Measurements from ENCODE around the gene ASB2. TPM values are rescaled to one million over a fixed set of nuclear protein-coding genes. Genes with fewer than 3 reads are reported as not detected.

Gene ASB2
- total RNA-seq, 4 donors from 2014 or later, result 0.79 to 2.5 (median 0.95) TPM

DNA sequence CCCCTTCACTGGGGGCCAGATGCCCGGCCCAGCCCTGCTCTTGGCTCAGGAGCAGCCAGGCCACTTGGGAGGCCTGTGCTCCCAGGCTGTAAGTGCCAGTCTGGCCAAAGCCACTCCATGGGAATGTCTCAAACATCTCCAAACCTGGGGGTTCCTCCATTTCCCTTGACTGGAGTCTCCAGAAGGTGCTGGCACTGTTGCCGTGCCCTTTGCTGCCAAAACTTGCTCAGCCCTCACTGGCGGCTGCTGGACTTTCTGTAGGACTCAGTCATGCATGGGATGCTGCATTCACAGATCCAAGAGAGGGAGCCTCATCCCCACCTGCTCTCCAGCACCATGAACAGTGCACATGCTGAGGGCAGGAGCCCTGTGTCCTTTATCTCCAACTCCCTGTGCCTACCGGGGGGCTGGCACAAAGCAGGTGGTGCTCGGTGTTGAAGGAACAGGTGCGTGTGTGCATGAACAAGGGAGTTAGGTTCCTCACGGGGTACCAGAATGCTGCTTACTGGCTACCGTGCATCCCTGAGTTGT is 40.1 kb upstream of the ASB2 start:
- DNase-seq (ENCODE audit: low spot score in 2 of 2), result no peak
- TF ChIP-seq, protein P1, sequence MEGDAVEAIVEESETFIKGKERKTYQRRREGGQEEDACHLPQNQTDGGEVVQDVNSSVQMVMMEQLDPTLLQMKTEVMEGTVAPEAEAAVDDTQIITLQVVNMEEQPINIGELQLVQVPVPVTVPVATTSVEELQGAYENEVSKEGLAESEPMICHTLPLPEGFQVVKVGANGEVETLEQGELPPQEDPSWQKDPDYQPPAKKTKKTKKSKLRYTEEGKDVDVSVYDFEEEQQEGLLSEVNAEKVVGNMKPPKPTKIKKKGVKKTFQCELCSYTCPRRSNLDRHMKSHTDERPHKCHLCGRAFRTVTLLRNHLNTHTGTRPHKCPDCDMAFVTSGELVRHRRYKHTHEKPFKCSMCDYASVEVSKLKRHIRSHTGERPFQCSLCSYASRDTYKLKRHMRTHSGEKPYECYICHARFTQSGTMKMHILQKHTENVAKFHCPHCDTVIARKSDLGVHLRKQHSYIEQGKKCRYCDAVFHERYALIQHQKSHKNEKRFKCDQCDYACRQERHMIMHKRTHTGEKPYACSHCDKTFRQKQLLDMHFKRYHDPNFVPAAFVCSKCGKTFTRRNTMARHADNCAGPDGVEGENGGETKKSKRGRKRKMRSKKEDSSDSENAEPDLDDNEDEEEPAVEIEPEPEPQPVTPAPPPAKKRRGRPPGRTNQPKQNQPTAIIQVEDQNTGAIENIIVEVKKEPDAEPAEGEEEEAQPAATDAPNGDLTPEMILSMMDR (IDR thresholded peaks at IDR 0.05), result no peak
- TF ChIP-seq POLR2A (IDR thresholded peaks at IDR 0.05) (no peak), POLR2AphosphoS5 (IDR thresholded peaks at IDR 0.05) (no peak), EP300 (IDR thresholded peaks at IDR 0.05) (no peak)
- Histone ChIP-seq H3K4me1 (no peaks in the 10 kb centered on the region), H3K36me3 (no peaks in the 10 kb centered on the region), H3K4me3 (no peak overlapping the region), H3K27me3 (peaks cover 3% of the 10 kb centered on the region), H3K27ac (no peak overlapping the region), H3K9me3 (no peaks in the 10 kb centered on the region)
- 79% methylated on average over 7 of the region's 8 CpGs for WGBS

- Histone ChIP-seq H3K36me3 (no peaks in the 10 kb centered on the region), H3K4me1 (no peaks in the 10 kb centered on the region), H3K4me3 (no peak overlapping the region), H3K9me3 (no peaks in the 10 kb centered on the region), H3K27me3 (peaks cover 3% of the 10 kb centered on the region), H3K27ac (no peak overlapping the region)
- no peak for DNase-seq (ENCODE audit: low spot score in 2 of 2)
- 78% methylated on average over 2 of the region's 2 CpGs for WGBS
- TF ChIP-seq POLR2A (IDR thresholded peaks at IDR 0.05), result no peak
- no peak for TF ChIP-seq EP300 (IDR thresholded peaks at IDR 0.05)
- no peak for TF ChIP-seq POLR2AphosphoS5 (IDR thresholded peaks at IDR 0.05)
- TF ChIP-seq, protein P1 (IDR thresholded peaks at IDR 0.05), result no peak
These were observed 38.9 kb upstream of the ASB2 start for GRCh38 chr14:94015223-94015622.

DNA sequence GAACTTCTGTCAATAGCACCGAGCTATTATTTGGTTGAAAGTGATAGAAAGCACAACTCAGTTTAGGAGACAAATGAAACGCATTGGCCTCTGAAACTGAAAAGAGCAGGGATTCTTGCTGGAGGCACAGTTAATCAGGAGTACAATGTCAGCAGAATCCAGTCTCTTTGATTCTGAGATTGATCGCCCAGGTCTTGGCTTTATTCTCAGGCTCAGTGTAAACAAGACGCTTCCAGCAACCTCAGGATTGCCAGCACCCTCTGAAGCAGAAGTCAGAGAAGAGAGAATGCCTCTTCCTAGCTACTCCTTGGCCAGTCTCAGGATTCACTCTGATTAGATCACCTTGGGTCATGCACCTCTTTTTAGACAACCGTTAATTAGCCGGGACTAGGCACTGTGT is 38.0 kb upstream of the ASB2 start:
- Histone ChIP-seq H3K27me3 (peaks cover 3% of the 10 kb centered on the region), H3K36me3 (no peaks in the 10 kb centered on the region), H3K4me1 (no peaks in the 10 kb centered on the region), H3K9me3 (no peaks in the 10 kb centered on the region), H3K27ac (no peak overlapping the region), H3K4me3 (no peak overlapping the region)
- no peak for DNase-seq (ENCODE audit: low spot score in 2 of 2)
- TF ChIP-seq POLR2AphosphoS5 (IDR thresholded peaks at IDR 0.05), result no peak
- TF ChIP-seq, protein P1 (IDR thresholded peaks at IDR 0.05), result no peak
- TF ChIP-seq EP300 (IDR thresholded peaks at IDR 0.05), result no peak
- TF ChIP-seq POLR2A (IDR thresholded peaks at IDR 0.05), result no peak
- 69% methylated on average over 6 of the region's 6 CpGs for WGBS

DNA sequence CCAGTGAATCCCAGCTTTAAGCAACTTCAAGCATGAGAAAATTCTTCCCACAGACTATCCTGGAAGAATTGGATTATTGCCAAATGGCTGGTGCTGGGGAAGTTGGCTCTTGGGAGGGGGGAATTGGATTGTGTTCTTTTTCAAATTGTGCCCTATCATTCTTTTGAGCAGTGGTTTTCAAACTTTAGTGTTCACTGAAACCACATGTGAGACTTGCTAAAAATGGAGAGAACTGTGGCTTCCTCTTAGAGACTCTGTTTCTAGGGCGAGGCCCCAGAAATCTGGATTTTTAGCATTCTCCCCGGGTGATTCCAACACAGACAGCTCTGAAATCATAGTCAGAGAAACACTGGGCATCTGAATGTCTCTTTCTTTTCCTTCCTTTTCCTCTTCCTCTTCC is 35.4 kb upstream of the ASB2 start:
- TF ChIP-seq EP300 (IDR thresholded peaks at IDR 0.05), result no peak
- H3K36me3 ChIP-seq, result no peaks in the 10 kb centered on the region
- H3K4me1 ChIP-seq, result no peaks in the 10 kb centered on the region
- H3K27ac ChIP-seq, result no peak overlapping the region
- no peak for DNase-seq (ENCODE audit: low spot score in 2 of 2)
- 33% methylated on average over 2 of the region's 2 CpGs for whole genome bisulfite sequencing
- no peak overlapping the region for H3K4me3 ChIP-seq
- peaks cover 3% of the 10 kb centered on the region for H3K27me3 ChIP-seq
- no peaks in the 10 kb centered on the region for H3K9me3 ChIP-seq

DNA sequence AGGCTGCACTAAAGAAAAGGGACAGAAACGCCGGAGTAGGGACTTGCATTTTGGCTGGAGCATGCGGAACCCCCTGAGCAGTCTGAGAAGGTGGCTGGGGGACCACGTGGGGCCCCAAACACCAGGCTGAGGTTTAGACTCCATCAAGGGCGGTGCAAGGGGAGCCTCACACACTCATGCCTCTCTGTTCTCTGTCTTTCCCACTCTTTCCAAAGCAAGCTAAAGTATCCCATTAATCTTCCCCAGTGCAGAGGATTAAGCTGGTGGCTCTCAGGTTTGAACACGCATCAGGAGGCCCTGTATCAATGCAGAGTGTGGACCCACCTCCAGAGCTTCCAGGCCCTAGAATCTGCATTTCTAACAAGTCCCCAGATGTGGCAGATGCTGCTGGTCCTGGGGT is 34.3 kb upstream of the ASB2 start:
- no peak for DNase-seq (ENCODE audit: low spot score in 2 of 2)
- 87% methylated on average over 6 of the region's 6 CpGs for WGBS
- Histone ChIP-seq H3K9me3 (no peaks in the 10 kb centered on the region), H3K27ac (no peak overlapping the region), H3K36me3 (no peaks in the 10 kb centered on the region), H3K27me3 (peaks cover 6% of the 10 kb centered on the region), H3K4me3 (no peak overlapping the region), H3K4me1 (no peaks in the 10 kb centered on the region)
- TF ChIP-seq, protein P1 (IDR thresholded peaks at IDR 0.05), result no peak
- TF ChIP-seq POLR2A (IDR thresholded peaks at IDR 0.05) (no peak), POLR2AphosphoS5 (IDR thresholded peaks at IDR 0.05) (no peak), EP300 (IDR thresholded peaks at IDR 0.05) (no peak)

GRCh38 chr14:94009767-94010166 is 33.4 kb upstream of the ASB2 start:
- Histone ChIP-seq H3K27me3 (peaks cover 9% of the 10 kb centered on the region), H3K4me3 (no peak overlapping the region), H3K9me3 (no peaks in the 10 kb centered on the region), H3K4me1 (no peaks in the 10 kb centered on the region), H3K27ac (no peak overlapping the region), H3K36me3 (no peaks in the 10 kb centered on the region)
- DNase-seq (ENCODE audit: low spot score in 2 of 2), result no peak
- WGBS, result 18% methylated on average over 4 of the region's 4 CpGs
- TF ChIP-seq, protein P1 (IDR thresholded peaks at IDR 0.05), result no peak
- no peak for TF ChIP-seq POLR2A (IDR thresholded peaks at IDR 0.05)
- TF ChIP-seq EP300 (IDR thresholded peaks at IDR 0.05), result no peak
- no peak for TF ChIP-seq POLR2AphosphoS5 (IDR thresholded peaks at IDR 0.05)

Measured in suprapubic skin (tissue), 4 donors.